Femur (tissue), 1 donor: ENCODE results near the gene RAB29.
"Not testable (repeated sequence)": the region's sequence is repeated elsewhere in the genome, so short reads cannot be mapped to it uniquely, and the experiment has no call there.

ENCODE experiments used
- DNase-seq: peaks from one replicate; pipeline ENCODE4 v3.0.0-alpha.2; 2017

The RAB29 gene

GRCh38 chr1:205760606-205761005, 14.7 kb downstream of the RAB29 start:
- DNase-seq: no peak

DNA sequence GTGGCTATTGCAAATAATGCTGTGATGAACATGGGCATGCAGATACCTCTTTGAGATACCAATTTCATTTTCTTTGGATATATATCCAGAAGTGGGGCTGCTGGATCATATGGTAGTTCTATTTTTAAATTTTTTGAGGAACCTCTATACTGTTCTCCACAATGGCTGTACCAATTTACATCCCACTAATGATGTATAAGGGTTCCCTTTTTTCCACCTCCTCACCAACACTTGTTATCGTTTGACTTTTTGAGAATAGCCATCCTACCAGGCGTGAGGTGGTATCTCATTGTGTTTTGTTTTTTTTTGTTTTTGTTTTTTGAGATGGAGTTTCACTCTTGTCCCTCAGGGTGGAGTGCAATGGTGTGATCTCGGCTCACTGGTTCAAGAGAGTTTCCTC, 18.7 kb downstream of the RAB29 start:
- no peak for DNase-seq

- DNase-seq: no peak
Observed at GRCh38 chr1:205754857-205755256, 20.4 kb downstream of the RAB29 start.

DNA sequence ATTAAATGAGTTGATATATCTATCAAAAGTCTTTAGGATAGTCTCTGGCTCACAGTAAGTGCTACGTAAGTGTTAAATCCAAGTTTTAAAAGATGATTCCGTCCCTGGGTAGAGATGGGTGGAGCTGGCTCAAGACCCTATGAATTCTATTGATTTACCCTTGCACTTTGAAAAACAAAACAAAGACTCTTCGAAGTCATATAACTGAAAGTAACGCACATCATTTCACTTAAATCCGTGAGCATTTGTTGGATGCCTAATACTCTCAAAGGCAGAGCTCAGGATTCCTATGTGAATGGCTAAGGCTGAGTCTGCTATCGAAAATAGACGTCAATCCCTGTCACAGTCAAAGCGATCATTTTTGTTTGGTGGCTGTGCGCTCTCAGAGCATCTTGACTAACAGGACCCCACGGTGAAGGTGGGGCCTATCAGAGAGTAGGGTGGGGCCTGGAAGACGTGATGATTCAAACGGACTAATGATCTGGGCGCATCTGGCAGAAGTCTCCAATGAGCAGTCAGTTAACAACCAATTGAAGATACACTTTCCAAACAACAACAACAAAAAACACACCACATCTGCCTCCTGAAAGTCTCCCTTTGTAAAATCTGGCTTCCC, 24.1 kb downstream of the RAB29 start:
- no peak for DNase-seq

- peak; percentile 99 for DNase-seq
Observed at GRCh38 chr1:205750138-205751035, 24.9 kb downstream of the RAB29 start, which contains the start of gene NUCKS1. Gene NUCKS1 (minus strand): TSS chr1:205750182. CDS start chr1:205749973, 209 bp downstream.

DNA sequence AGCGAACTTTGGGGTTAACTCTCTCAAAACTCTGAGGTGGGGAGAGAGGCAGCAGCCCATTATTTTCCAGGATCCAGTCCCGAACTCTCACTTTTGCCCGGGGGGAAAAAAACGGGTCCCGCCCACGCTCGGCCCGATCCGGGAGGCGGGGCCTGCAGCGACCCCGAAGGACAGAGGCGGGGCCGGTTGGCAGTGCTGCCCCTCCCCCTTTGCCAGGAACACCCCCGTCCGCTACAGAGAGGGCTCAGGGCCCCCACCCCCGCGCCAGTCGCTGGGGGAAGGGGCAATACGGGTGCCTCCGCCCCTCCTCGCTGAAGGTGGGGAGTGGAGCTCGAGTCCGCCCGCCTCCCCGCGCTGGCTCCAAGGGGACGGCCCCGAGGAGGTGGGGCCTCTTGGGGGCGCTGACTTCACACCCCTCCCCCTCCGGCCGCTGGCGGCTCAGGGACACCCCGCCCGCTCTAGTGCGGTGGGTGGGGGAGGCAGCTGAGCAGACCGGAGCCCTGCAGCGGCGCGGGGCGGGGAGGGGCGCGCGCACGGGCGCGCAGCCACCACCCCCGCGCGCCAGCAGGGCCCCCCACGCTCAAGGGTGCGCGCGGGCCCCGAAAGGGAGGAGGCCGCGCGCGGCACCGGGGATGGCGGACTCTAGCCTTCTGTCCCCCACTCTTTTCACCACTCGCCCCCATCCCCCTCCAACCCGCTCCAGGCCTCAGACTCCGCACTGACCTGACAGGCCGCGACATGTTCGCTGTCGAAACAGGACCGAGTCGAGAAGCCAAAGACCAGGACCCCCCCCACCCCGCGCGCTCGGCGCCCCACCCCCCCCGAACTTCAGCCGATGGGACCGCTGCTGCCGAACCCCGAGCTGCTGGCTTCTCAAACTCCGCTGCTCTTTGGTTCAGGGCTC, 25.8 kb downstream of the RAB29 start:
- peak; percentile 97 for DNase-seq

- peak; percentile 55 for DNase-seq
Observed at GRCh38 chr1:205748403-205749233, 26.7 kb downstream of the RAB29 start.

DNA sequence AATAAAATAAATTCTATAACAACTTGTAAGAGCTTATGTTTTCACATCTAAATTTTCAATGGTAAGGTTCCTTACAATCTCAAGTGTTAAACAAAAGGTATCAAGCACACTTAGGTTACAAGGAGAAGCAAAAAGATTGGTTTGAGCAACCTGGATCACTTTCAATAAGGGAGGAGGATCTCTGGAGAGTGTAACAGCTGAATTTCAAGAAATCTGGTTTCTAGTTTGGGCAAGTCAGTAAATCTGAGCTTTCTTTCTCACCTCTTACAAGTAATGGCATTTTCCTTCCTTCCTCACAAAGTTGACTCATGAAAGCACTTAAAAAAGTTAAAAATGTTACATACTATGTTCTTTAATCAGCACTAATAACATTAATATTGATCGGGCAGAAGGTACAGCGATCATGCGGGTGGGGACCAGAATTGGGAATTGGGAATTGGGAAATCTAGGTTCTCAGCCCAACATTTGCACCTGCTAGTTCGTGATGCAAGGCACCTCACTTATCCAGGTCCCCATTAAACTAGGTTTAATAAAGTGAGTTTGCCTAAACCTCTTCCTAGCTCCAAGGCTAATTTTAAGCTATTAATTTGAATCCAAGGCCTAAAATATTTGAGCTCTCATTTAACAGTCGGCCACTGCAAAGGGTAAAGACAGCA, 28.4 kb downstream of the RAB29 start:
- DNase-seq: no peak

DNA sequence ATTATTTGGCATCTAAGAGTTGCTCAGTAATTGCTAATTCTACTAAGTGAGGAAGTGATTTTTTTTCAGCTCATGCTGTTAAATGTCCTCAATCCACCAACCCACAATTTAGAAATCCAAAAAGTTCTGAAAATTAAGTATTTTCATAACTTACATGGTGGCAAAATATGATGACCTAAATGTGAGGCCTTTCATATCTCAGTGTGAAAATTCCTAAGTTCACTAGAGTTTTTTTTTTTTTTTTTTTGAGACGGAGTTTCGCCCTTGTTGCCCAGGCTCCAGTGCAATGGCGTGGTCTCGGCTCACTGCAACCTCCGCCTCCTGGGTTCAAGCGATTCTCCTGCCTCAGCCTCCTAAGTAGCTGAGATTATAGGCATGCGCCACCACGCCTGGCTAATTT, 30.9 kb downstream of the RAB29 start:
- no peak for DNase-seq

GRCh38 chr1:205743977-205744376, 31.3 kb downstream of the RAB29 start:
- no peak for DNase-seq

DNA sequence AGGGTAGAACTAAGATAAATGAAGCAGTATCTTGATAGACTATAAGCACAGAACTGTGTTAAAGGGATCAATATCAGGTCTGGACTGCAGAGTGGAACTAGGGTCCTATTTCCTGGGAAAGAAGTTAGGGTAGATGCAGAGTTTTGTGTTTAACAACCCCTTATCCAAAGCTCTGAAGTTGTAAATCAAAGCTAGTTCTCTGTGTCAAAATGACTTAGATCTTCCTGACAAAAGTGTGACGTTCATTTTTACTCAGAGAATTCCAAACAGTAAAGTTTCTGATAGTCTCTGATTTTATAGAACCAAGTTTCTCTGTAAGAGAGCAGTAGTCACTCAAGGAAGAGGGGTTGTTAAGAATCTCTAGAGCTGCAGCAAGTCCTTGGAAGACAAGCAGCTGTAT, 33.6 kb downstream of the RAB29 start:
- DNase-seq: no peak

DNA sequence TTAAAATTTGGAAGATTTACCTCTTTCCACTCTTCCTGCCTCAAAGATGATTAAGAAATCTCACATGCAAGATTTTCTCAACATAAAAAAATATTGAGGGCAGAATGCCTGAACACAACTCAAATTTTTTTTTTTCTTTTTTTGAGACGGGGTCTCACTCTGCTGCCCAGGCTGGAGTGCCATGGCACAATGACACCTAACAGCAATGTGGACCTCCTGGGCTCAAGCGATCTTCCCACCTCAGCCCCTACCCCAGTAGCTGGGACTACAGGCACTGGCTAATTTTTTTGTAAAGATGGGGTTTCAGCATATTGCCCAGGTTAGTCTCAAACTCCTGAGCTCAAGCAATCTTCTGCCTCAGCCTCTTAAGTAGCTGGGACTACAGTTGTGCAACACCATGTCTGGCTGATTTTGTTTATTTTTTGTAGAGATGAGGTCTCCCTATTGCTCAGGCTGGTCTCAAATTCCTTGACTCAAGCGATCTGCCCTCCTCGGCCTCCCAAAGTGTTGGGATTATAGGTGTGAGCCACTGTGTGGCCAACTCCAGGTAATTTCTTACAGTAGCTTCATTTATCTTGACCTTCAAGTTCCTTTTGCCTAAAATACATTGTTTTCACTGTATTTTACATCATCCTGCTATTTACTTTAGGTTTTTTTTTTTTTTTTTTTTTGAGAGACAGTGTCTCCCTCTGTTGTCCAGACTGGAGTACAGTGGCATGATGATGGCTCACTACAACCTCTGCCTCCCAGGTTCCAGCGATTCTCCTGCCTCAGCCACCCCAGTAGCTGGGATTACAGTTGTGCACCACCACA, 35.7 kb downstream of the RAB29 start:
- DNase-seq: no peak

DNA sequence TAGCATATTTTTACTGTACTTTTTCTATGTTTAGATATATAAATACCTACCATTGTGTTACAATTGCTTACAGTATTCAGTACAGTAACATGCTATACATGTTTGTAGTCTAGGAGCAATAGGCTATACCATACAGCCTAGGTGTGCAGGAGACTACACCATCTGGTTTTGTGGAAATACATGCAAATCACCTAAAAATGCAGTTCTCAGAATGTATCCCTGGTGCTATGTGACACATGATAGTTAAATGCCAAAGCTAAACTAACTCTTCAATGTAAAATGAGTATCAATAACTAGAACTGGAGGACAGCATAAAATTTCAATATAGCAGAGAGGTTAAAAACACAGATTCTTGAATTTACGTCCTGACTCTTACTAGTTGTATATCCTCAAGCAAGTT, 40.1 kb downstream of the RAB29 start:
- DNase-seq: no peak

DNA sequence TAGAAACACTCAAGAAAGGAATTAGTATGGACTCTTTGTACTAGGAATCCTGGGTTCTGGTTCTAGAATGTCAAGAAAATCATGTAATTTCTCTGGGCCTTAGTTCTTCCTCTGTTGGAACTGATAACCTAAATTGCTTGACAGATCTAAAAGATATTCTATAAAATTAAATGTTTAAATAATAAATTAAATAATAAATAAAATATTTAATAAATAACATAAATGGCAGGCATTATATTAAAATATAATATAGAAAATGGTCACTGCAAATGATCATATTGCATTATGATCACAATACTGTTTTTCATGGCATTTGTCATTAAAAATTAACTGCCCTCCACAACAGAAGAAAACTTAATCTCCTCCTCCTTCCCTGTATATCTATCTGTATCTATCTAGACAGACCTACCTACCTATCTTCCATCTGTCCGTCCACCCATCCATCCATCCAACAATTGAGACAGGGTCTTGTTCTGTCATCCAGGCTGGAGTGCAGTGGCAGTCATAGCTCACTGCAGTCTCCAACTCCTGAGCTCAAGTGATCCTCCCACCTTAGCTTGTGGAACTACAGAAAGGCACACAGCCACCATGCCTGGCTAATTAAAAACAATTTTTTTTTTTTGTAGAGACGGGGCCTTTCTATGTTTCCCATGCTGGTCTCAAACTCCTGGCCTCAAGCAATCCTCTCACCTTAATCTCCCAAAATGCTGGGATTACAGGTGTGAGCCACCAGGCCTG, 41.7 kb downstream of the RAB29 start:
- DNase-seq: no peak

DNA sequence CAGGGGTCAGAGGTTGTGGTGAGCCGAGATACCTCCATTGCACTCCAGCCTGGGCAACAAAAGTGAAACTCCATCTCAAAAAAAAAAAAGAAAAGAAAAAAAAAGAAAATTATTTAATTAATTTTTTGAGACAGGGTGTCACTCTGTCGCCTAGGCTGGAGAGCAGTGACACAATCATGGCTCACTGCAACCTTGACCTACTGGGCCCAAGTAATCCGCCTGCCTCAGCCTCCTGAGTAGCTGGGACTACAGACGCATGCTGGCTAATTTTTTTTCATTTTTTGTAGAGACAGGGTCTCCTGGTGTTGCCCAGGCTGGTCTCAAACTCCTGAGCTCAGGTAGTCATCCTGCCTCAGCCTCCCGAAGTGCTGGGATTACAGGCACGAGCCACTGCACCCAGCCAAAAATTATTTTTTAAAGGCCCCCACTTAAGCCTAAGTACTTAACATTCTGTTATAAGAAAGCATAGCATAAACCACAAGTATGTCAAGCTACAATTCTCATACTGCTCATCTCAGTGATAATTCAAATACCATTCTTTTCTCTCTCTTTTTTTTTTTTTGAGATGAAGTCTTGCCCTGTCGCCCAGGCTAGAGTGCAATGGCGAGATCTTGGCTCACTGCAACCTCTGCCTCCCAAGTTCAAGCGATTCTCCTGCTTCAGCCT, 45.2 kb downstream of the RAB29 start:
- no peak for DNase-seq

- no peak for DNase-seq
Observed at GRCh38 chr1:205726619-205727125, 48.6 kb downstream of the RAB29 start.

GRCh38 chr1:205725514-205725913, 49.8 kb downstream of the RAB29 start:
- no peak for DNase-seq

DNA sequence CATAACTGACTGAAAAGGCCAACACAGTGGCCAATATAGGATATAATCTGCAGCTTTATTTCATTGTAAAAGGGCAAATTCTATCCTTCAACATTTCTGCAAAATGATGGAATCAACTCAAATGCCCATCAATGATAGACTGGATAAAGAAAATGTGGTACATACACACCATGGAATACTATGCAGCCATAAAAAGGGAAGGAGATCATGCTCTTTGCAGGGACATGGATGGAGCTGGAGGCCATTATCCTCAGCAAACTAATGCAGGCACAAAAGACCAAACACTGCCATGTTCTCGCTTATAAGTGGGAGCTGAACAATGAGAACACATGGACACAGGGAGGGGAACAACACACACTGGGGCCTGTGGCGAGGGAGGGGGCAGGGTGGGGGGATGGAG, 54.5 kb downstream of the RAB29 start:
- DNase-seq: not testable (repeated sequence)

DNA sequence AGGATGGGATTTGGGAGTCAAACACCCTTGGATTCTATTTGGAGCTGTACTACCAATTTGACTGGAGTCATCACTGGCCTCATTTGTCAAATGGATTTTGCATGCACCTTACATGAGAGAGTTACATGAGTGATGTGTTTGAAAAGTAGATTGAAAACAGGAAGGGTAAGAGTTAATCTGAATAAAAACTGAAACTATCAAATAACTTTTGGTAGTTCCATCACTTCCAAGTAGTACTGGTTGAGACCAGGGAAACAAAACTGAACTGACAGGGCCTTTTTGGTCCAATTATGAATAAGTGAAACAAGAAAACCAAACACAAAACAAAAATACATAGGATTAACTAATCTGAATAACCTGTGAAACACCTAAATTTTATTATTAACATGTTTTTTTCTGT, 55.5 kb downstream of the RAB29 start:
- DNase-seq: no peak
